HCT116 (cell line): Measurements from ENCODE around the gene NHERF2.

ENCODE experiments used
- CBX3 ChIP-seq: IDR thresholded peaks from 2 replicates; pipeline ENCODE4 v1.6.1; 2012; ENCODE audit warnings: low read depth
- CTCF ChIP-seq, 3 experiments: fragments of 200-600 bp in 1 of 3; sonication (generic) in 1 of 3; IDR thresholded peaks in 2 of 3; conservative IDR thresholded peaks in 1 of 3; 2 replicates each; pipeline ENCODE4 v1.5.1; 2012 to 2017; ENCODE audit warnings: low read depth in 2 of 3, low read length in 2 of 3, antibody characterized with exemption in 1 of 3, borderline replicate concordance in 1 of 3, control low read depth in 1 of 3, mild to moderate bottlenecking in 1 of 3, mixed read lengths in 1 of 3, mixed run types in 1 of 3, moderate library complexity in 1 of 3; ENCODE audit not compliant: insufficient read depth in 1 of 3
- EGR1 ChIP-seq: IDR thresholded peaks from 2 replicates; pipeline ENCODE4 v1.6.1; 2012; ENCODE audit warnings: low read depth
- EZH2 ChIP-seq: fragments of 200-600 bp; sonication (generic); IDR thresholded peaks from 2 replicates; pipeline ENCODE4 v1.6.1; 2017; ENCODE audit warnings: antibody characterized with exemption, mixed run types
- JUND ChIP-seq: IDR thresholded peaks from 2 replicates; pipeline ENCODE4 v1.6.1; 2012
- POLR2A ChIP-seq: IDR thresholded peaks from 2 replicates; pipeline ENCODE4 v1.7.0; 2011; ENCODE audit warnings: borderline replicate concordance; ENCODE audit not compliant: insufficient read depth, insufficient read length; ENCODE audit errors: extremely low read depth
- POLR2AphosphoS5 ChIP-seq: IDR thresholded peaks from 2 replicates; pipeline ENCODE4 v1.6.1; 2011; ENCODE audit warnings: mild to moderate bottlenecking, low read depth, low read length, moderate library complexity
- TCF7L2 ChIP-seq: IDR thresholded peaks from 2 replicates; pipeline ENCODE4 v1.7.0; 2011; ENCODE audit warnings: borderline replicate concordance, inconsistent platforms; ENCODE audit not compliant: insufficient read depth, insufficient read length; ENCODE audit errors: extremely low read depth
- YY1 ChIP-seq: IDR thresholded peaks from 2 replicates; pipeline ENCODE4 v1.6.1; 2011; ENCODE audit warnings: low read length, low read depth, moderate library complexity, mild to moderate bottlenecking; ENCODE audit not compliant: insufficient replicate concordance; ENCODE audit errors: extremely low read depth
- ZFX ChIP-seq: fragments of 450-650 bp; IDR thresholded peaks from 2 replicates; pipeline ENCODE4 v1.6.1; 2017
- TF ChIP-seq, protein P1 (sequence below): IDR thresholded peaks from 2 replicates; pipeline ENCODE4 v1.6.1; 2012

GRCh38 chr16:2025251-2025650 lies 1.5 kb upstream of the NHERF2 start:
- TF ChIP-seq CTCF (IDR thresholded peaks at IDR 0.05 in 2 of 3, conservative IDR thresholded peaks at IDR 0.05 in 1 of 3; ENCODE audit: borderline replicate concordance in 1 of 3, insufficient read depth in 1 of 3, low read depth in 2 of 3, low read length in 2 of 3) (no peak), POLR2AphosphoS5 (no peak), YY1 (no peak), CBX3 (no peak), EGR1 (no peak), JUND (no peak), POLR2A (no peak), TCF7L2 (no peak), EZH2 (no peak), ZFX (no peak)
- TF ChIP-seq, protein P1, sequence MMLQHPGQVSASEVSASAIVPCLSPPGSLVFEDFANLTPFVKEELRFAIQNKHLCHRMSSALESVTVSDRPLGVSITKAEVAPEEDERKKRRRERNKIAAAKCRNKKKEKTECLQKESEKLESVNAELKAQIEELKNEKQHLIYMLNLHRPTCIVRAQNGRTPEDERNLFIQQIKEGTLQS, result no peak
